NK-92 (cell line): ENCODE results near the gene PDE6H.

Source experiments
- DNase-seq: peaks from one replicate; lab custom pipeline; 2025; ENCODE audit not compliant: unreplicated experiment; lab: John Stamatoyannopoulos, UW

Gene PDE6H

GRCh38 chr12:14950982-14951746, 21.7 kb upstream of the PDE6H start:
- no peak for DNase-seq

DNA sequence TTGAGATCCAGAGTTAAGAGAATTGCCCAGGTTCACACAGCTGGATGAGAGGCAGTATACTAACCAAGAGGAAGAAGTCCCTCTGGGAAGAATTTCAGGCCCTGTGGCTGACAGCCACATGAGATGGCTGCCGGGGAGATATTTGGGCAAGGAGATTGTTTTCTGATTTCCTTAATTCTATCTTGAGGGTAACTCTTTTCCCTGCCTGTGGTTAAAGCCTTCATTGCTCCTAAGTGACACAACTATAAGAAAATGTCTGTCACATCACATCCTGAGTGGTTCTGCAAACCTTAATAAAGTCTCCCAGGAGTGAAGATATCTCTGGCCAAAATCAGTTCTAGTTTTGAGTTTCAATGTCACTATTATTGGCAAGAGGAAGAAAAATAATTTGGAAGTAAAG, 21.0 kb upstream of the PDE6H start:
- DNase-seq = no peak

DNA sequence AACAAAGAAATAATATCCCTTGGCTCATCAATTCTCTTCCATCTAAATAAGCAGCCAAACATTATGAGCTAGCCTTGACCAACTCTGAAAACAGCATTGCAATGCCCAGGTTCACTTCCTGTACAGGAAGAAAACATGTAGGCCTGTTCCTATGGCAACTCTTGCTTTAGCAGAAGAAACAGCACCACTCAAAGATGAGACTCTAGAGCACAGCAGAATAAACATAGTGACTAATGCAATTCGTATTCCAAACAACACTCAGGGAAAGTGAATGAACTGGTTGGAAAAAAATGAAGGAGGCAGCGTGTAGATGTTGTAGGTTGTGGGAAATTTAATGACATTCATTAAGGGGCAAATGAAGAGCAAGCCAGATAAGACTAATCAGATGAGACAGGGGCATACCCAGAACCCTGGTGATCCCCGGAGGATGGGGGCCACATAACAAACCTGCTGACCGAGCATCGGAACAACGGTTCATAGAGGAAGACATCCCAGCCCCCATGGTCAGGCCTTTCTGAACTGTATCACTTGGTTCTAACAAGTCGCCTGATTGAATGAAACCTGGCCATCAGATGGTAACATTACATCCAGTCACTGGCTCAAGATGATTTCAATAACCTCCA, 20.4 kb upstream of the PDE6H start:
- no peak for DNase-seq

- DNase-seq = no peak
Measured at GRCh38 chr12:14953752-14954151, 19.1 kb upstream of the PDE6H start.

GRCh38 chr12:14954269-14954668, 18.6 kb upstream of the PDE6H start:
- DNase-seq = no peak

DNA sequence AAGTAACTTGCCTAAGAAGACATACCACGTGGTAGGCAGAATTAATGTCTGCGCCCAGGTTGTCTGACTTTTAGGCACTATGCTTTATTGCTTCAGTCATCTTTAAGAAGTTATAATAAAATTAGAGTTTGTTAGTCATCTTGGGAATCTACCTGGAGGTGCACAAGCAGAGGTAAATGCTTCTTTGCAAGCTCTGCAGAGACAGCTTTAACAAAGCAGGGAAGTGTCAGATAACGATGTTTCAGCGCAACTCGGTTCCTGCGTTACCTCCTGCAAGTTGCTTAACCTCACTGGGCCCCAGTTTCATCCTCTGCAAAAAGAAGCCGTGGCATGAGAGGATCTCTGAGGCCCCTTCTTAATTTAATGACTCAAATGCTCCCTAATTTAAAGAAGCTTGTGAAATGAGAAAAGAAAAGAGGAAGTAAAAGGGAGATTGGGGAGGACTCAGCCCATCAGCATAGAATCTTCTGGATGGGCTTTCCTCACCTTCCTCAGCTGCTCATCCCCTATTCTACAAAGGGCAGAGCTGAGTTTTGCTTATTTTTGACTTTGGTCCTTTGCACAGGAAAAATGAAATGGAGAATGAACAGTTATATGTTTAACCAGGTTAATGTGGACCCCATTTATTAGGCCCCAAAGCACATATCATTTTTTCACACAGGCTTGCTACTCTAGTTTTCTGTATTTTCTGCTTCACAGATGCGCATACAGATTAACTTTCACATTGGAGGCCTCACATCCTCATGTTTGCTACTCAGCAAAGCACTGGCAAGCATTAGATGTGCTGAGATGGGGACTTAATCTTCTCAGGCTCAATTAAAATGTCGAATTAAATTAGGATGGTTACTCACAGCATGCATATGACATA, 16.6 kb upstream of the PDE6H start:
- DNase-seq = no peak

- DNase-seq = no peak
Measured at GRCh38 chr12:14956905-14957304, 15.9 kb upstream of the PDE6H start.

GRCh38 chr12:14957551-14958168, 15.2 kb upstream of the PDE6H start:
- DNase-seq = no peak

DNA sequence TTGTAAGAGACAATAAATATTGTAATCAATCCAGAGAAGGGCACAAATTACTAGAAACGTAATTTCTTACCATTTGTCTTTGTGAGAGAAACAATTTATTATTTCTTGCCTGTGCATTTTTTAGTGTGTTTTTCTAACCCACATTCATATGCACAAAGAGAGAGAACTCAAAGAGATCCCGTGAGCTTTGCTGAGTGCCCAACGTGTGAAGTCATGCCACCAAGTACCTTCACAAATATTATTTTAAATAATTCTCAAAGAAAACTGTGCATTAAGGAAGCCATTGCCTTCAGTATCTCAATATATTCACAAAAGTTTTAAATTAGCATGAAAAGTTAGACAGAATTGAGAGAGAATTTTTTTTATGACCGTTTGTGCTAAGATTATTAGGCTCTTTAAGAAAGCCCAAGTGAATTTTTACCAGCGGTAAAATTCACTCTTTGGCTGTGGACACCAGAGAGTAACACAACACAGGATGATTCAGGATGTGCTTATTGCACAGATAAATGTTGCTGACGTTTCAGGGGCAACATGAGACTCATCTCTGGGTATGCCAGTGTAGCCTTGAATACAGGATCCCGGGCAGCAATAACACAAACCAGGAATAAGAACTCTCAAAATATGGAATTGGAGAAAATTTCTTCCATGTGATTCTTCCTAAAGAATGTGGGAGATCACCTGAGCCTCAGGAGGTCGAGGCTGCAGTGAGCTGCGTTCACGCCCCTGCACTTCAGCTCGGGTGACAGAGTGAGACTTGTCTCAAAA, 14.3 kb upstream of the PDE6H start:
- DNase-seq = no peak

DNA sequence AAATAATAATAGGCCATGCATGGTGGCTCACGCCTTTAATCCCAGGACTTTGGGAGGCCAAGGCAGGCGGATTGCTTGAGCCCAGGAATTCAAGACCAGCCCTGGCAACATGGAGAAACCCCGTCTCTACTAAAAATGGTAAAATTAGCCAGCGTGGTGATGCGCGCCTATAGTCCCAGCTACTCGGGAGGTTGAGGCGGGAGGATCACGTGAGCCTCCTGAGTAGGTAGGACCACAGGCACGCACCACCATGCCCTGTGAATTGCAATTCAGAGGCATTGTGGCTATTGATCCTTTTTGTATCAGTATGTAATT, 13.8 kb upstream of the PDE6H start:
- DNase-seq = no peak

DNA sequence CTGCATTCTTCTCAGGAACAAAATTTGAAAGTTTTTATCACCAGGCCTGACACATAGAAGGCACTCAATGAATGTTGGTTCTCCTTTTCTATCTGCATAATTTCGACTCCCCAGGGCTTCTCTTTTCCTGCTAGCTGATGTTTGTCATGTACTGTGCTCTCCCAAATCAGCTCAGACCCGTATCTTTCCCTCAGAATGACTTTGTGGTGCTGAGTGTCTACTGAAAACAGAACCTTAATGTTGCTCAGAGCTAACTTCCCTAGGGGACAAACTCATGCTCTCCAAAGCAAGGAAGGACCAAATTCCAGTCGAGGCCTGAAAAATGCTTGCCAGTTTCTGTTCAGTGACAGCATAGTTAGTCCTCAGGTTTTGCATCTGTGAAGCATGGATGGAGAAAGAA, 13.4 kb upstream of the PDE6H start:
- DNase-seq = no peak

DNA sequence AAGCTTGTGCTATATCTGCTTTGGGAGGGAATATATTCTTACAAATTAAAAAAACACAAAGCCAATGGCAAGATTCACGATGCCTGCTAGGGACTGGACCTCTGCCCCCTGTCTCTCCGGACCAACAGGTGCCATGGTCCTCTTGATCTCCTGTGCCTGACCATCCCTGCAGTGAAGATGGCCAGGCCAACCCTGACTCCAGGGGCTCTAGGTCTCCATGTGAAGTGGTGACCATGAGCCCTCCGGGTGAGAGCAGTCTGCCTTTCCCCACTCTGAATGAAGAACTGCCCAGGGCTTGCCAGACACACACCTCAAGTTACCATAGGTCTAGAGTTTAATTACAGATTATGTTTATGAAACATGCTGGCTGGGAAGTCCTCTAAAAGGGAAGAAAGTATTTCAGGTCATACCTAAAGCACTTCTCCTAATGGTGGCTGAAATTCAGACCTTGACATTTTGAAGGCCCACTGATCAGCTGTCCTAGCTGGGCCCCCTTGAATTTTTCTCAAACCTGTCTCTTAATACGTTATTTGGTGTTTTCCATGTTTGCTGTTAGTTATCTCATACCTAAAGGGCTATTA, 12.8 kb upstream of the PDE6H start:
- DNase-seq = no peak

- no peak for DNase-seq
Measured at GRCh38 chr12:14960548-14961465, 12.0 kb upstream of the PDE6H start.

- no peak for DNase-seq
Measured at GRCh38 chr12:14961466-14962152, 11.2 kb upstream of the PDE6H start, which contains the start of gene ARHGDIB. Gene ARHGDIB, minus strand, starts transcription at chr12:14961601. Its CDS starts 10,889 bp downstream, at chr12:14950712.

- DNase-seq = no peak
Measured at GRCh38 chr12:14962153-14962539, 10.7 kb upstream of the PDE6H start.

- DNase-seq = no peak
Measured at GRCh38 chr12:14962797-14963196, 10.0 kb upstream of the PDE6H start.

GRCh38 chr12:14963520-14963919, 9.3 kb upstream of the PDE6H start:
- no peak for DNase-seq

DNA sequence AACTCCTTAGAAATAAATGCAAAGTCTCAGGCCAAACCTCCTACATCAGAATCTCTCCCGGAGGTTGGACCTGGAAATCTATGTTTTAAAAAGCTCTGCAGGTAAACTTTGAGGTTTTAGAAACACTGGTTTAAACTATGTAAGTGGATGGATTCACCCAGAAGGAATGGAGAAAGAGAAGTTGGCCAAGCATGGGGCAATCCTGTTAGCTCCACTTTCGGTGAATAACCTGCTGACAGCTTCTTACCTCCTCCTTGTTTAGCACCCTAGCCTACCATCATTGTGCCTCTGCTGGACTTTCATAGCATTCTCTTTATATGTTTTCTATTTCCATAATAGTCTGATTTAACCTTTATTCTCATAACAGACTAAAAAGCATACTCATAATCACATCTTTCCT, 8.4 kb upstream of the PDE6H start:
- DNase-seq = no peak

DNA sequence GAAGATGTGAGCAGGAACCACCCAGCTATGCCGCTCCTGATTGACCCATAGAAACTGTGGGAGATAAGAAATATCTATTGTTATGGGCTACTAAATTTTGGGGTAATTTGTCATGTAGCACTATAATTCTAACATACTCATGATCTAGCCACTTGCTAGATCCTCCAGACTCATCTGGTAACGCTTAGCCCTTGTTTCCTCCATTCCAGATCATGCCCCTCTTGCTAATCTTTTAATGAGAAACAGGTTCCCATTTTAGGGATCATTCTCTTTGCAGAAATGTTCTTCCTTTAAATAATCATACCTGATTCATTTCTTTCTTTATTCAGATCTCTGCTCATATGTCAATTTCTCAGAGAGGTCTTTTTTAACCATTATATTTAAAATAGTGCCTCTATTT, 7.6 kb upstream of the PDE6H start:
- DNase-seq = no peak
